KMS-11 (cell line): ENCODE data around the gene VSIG8.

Source experiments
- H2AFZ ChIP-seq: fragments of 200-600 bp; sonication (generic); 2 replicates; pipeline ENCODE4 v1.6.1; 2016; ENCODE audit warnings: antibody characterized with exemption, mixed run types, low read depth
- H3K27ac ChIP-seq: fragments of 200-600 bp; sonication (generic); 2 replicates; pipeline ENCODE4 v1.6.1; 2016; ENCODE audit warnings: mild to moderate bottlenecking, mixed run types
- H3K27me3 ChIP-seq: fragments of 200-600 bp; sonication (generic); 2 replicates; pipeline ENCODE4 v1.6.1; 2017; ENCODE audit warnings: mild to moderate bottlenecking, low read depth, mixed run types, moderate library complexity; ENCODE audit not compliant: insufficient read depth
- H3K36me3 ChIP-seq: fragments of 200-600 bp; sonication (generic); 2 replicates; pipeline ENCODE4 v1.6.1; 2017; ENCODE audit warnings: mild to moderate bottlenecking, mixed run types; ENCODE audit not compliant: insufficient read depth
- H3K4me1 ChIP-seq: fragments of 200-600 bp; sonication (generic); 2 replicates; pipeline ENCODE4 v1.6.1; 2016; ENCODE audit warnings: mild to moderate bottlenecking, low read depth, mixed run types; ENCODE audit not compliant: poor library complexity, severe bottlenecking
- H3K4me2 ChIP-seq: fragments of 200-600 bp; sonication (generic); 2 replicates; pipeline ENCODE4 v1.7.0; 2016; ENCODE audit warnings: mild to moderate bottlenecking, mixed run types
- H3K4me3 ChIP-seq: fragments of 200-600 bp; sonication (generic); IDR thresholded peaks from 2 replicates; pipeline ENCODE4 v1.6.1; 2017; ENCODE audit warnings: low read depth, low read length, mixed read lengths; ENCODE audit not compliant: insufficient read depth
- H3K79me2 ChIP-seq: fragments of 200-600 bp; sonication (generic); 2 replicates; pipeline ENCODE4 v1.6.1; 2016; ENCODE audit warnings: low read depth, mixed run types; ENCODE audit not compliant: insufficient read depth
- H3K9ac ChIP-seq: fragments of 200-600 bp; sonication (generic); 2 replicates; pipeline ENCODE4 v1.6.1; 2016; ENCODE audit warnings: mild to moderate bottlenecking, mixed run types
- H4K20me1 ChIP-seq: fragments of 200-600 bp; sonication (generic); 2 replicates; pipeline ENCODE4 v1.6.1; 2016; ENCODE audit warnings: mild to moderate bottlenecking, mixed run types; ENCODE audit not compliant: insufficient read depth
- CTCF ChIP-seq: fragments of 200-600 bp; sonication (generic); conservative IDR thresholded peaks from 2 replicates; pipeline ENCODE4 v1.6.1; 2017; ENCODE audit warnings: low read depth, mild to moderate bottlenecking, antibody characterized with exemption, low read length, moderate library complexity, mixed read lengths

Gene VSIG8

DNA sequence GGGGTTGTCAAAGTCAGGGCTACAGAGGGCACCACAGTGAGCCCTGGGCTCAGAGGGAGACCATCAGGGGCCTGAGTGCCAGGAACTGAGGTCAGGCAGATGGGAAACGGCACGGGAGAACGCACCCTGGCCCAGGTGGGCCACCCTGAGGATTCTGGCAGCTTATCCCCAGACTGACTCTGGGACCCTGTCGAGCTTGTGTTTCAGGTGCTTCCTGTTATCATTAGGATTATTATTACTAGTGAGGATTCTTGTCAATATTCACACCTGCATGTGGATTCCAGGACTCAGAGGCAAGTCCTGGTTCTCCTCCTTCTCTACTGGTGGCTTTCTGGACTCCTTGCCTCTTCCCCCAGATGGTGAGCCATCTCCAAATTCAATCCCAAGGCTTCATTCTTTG is 15.2 kb downstream of the VSIG8 start:
- Histone ChIP-seq H3K79me2 (no peaks in the 10 kb centered on the region), H2AFZ (no peak overlapping the region), H3K4me3 (no peak overlapping the region), H3K27me3 (no peaks in the 10 kb centered on the region; the same call in 1 of the 2 replicates), H4K20me1 (no peaks in the 10 kb centered on the region), H3K9ac (no peak overlapping the region), H3K4me2 (no peak overlapping the region), H3K36me3 (no peaks in the 10 kb centered on the region), H3K4me1 (peaks cover 2% of the 10 kb centered on the region), H3K27ac (no peak overlapping the region)
- TF ChIP-seq CTCF, result no peak

GRCh38 chr1:159845751-159846629 is 16.5 kb downstream of the VSIG8 start:
- H3K4me2 ChIP-seq, result no peak overlapping the region
- H3K4me1 ChIP-seq, result no peaks in the 10 kb centered on the region
- no peaks in the 10 kb centered on the region; the same call in 1 of the 2 replicates for H3K27me3 ChIP-seq
- H3K36me3 ChIP-seq, result no peaks in the 10 kb centered on the region
- no peak overlapping the region for H3K9ac ChIP-seq
- H3K4me3 ChIP-seq, result no peak overlapping the region
- H3K27ac ChIP-seq, result no peak overlapping the region
- no peaks in the 10 kb centered on the region for H3K79me2 ChIP-seq
- no peak for TF ChIP-seq CTCF
- no peak overlapping the region for H2AFZ ChIP-seq
- H4K20me1 ChIP-seq, result no peaks in the 10 kb centered on the region

- H2AFZ ChIP-seq, result no peak overlapping the region
- no peak for TF ChIP-seq CTCF
- H4K20me1 ChIP-seq, result no peaks in the 10 kb centered on the region
- no peaks in the 10 kb centered on the region for H3K36me3 ChIP-seq
- H3K4me3 ChIP-seq, result no peak overlapping the region
- H3K4me1 ChIP-seq, result no peaks in the 10 kb centered on the region
- H3K27ac ChIP-seq, result no peak overlapping the region
- H3K27me3 ChIP-seq, result no peaks in the 10 kb centered on the region; the same call in 1 of the 2 replicates
- H3K79me2 ChIP-seq, result no peaks in the 10 kb centered on the region
- H3K9ac ChIP-seq, result no peak overlapping the region
- H3K4me2 ChIP-seq, result no peak overlapping the region
Observed at GRCh38 chr1:159843459-159843858, 19.0 kb downstream of the VSIG8 start.

GRCh38 chr1:159841749-159842148 is 20.7 kb downstream of the VSIG8 start:
- Histone ChIP-seq H3K79me2 (no peaks in the 10 kb centered on the region), H3K9ac (no peak overlapping the region), H3K4me1 (no peaks in the 10 kb centered on the region), H3K4me2 (no peak overlapping the region), H4K20me1 (no peaks in the 10 kb centered on the region), H3K27ac (no peak overlapping the region), H3K27me3 (no peaks in the 10 kb centered on the region; the same call in 1 of the 2 replicates), H2AFZ (no peak overlapping the region), H3K36me3 (no peaks in the 10 kb centered on the region), H3K4me3 (no peak overlapping the region)
- TF ChIP-seq CTCF, result no peak
